GM19438 (cell line): ENCODE measurements around the gene UBC.
"Not testable (repeated sequence)": the region's sequence is repeated elsewhere in the genome, so short reads cannot be mapped to it uniquely, and the experiment has no call there.

Source experiments
- ATAC-seq: cut with Tn5 transposase; IDR thresholded peaks from one replicate; pipeline ENCODE4 v1.9.1; 2021; ENCODE audit warnings: low read depth; ENCODE audit not compliant: unreplicated experiment

Gene UBC

DNA sequence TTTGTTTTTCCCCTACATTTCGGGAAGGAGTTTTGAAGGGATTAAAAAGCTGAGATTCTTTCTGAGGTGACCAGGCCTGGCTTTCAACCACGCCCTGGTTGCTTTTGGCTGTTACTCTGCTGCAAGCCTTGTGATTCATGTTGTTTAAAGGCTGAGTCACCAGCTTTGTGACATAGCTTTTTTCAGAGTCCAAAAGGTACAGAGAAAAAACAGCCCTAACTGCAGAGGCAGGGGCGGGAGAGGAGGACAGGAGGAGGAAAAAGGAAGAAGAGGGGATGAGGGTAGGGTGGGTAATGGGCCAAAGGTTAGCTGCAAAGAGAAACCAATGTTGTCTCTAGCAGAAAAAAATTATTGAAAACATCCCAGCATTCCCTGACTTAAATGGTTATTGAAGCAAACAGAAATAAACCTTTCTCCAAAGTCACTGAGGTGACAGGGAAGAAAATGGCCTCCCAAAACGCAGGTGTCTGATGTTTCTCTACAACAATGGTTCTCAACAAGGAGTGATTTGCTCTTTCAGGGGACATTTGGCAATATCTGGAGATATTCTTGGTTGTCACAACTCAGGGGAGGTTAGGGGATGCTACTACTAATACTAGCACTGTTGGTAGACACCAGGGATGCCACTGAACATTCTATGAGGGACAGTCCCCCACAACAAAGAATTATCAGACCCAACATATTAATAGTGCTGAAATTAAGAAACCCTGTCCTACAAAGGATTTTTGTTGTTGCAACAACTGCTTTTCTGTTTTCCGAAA is 2.1 kb upstream of the UBC start:
- no peak for ATAC-seq

DNA sequence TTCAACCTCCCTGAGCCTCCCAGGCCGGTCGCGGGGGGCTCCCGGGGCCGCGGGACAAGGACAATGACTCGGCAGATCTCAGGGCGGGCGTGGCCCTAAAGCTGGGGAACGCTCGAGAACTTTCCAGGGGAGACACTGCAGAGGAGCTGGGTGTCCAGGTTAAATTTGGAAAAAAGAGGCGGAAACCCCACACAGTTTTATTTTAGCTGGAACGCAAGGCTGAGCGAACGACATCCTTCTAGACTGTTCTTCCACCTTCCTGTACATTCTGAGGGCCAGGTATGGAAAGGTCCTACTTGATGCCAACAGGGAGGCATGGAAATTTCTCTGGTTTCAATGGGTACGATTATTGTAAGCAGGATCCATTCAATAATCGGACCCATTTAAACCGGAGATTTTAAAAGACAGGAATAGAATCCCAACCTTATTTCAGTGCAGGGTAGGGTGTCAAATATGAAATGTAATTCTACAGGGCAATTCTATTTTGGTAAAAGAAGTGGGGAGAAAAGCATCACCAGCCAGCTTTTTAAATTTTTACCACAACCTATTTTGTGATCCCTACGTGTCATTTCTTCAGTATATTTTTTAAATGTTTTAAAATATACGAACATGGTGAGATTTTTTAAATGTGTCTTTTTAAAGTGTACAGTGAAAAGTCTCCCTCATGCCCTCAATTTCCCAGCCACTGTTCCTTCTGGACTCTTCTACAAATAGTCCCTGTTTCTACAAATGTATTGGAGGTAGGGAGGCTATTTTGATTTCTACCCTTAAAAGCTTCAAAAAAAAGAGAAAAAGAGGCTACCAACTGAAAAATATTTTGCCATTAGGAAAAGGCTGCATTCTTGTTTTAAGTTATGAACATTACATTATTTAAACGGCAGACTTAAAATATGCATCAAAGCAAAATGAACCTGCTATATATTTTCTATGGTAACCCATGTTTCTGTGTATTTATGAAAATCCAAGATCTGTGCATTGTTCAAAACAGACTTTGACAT is 1.1 kb upstream of the UBC start:
- no peak for ATAC-seq

- ATAC-seq = no peak
Observed at GRCh38 chr12:124913474-124914391, 717 bp downstream of the UBC start.

DNA sequence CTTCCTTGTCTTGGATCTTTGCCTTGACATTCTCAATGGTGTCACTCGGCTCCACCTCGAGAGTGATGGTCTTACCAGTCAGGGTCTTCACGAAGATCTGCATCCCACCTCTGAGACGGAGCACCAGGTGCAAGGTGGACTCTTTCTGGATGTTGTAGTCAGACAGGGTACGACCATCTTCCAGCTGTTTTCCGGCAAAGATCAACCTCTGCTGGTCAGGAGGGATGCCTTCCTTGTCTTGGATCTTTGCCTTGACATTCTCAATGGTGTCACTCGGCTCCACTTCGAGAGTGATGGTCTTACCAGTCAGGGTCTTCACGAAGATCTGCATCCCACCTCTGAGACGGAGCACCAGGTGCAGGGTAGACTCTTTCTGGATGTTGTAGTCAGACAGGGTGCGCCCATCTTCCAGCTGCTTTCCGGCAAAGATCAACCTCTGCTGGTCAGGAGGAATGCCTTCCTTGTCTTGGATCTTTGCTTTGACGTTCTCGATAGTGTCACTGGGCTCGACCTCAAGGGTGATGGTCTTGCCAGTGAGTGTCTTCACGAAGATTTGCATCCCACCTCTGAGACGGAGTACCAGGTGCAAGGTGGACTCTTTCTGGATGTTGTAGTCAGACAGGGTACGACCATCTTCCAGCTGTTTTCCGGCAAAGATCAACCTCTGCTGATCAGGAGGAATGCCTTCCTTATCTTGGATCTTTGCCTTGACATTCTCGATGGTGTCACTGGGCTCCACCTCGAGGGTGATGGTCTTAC is 1.7 kb downstream of the UBC start:
- not testable (repeated sequence) for ATAC-seq

- ATAC-seq = not testable (repeated sequence)
Observed at GRCh38 chr12:124911521-124911920, 2.9 kb downstream of the UBC start.

DNA sequence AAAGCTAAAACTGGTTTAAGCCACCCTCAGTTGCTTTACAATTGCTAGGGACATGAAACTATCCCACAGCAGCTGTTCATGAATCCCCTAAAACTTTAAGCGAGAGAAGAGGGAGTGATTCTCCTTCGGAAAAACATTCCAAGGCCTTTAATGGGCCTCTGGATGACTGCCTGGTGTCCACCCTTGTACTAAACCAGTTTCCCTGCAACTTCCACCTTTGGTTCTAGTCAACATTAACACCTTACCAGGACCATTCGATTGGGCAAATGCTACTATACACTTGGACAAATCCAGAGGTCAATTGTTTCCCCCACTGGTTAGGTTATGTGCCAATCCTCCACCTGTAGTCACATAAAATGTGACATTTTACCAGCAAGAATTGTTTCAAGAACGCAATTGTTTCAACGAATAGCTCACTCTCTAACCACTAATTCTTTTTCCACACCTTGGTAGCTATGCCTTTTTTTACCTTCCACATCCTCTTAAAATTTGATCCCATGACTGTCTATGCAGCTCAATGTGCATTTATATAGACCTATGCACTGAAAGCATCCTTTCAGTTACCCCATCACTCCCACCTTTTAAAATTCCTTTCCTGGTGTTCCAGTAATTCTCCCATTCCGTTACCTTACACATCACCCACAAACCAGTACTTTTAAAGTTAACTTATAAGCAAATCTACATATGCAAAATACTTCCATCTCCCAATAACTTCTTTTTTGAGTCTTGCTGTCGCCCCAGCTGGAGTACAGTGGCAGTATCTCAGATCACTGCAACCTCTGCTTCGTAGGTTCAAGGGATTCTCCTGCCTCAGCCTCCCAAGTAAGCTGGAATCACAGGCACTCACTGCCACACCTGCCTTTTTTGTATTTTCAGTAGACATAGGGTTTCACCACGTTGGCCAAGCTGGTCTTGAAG is 3.6 kb downstream of the UBC start:
- no peak for ATAC-seq

DNA sequence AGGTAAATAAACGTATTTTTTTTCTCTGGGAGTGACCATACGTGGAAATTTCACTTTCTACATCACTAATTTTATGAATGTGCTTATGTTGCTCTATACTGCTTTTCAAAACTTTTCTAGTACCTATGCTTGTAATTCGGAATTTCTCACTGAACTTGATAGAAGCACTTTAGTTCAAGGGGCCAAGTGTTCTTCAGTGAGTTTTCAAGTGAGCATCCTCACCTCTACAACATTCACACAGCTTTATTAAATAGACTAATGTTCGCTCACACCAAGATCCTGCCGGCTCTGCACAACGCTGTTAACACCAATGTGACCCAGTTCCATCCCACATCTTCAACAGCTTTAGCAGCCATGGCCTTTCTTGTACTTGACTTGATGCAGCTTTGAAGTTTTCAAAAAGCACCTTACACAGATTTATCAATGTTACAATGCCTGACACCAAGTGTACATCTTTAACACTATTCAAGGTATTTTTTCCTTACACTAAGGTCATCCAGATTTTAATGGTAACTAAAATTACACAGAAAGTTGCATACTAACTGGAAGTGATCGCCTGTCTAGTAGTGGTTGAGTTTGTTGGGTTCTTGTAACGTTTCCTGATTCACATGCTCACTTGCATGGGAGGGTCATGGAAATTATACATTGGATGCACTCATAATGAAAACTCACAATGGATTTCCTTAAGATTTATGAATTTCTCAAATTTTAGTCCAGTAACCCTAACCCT is 4.5 kb downstream of the UBC start:
- no peak for ATAC-seq

- ATAC-seq = peak; percentile 59
Observed at GRCh38 chr12:124906606-124907261, 7.7 kb downstream of the UBC start.

GRCh38 chr12:124904306-124905098 is 9.9 kb downstream of the UBC start:
- no peak for ATAC-seq

DNA sequence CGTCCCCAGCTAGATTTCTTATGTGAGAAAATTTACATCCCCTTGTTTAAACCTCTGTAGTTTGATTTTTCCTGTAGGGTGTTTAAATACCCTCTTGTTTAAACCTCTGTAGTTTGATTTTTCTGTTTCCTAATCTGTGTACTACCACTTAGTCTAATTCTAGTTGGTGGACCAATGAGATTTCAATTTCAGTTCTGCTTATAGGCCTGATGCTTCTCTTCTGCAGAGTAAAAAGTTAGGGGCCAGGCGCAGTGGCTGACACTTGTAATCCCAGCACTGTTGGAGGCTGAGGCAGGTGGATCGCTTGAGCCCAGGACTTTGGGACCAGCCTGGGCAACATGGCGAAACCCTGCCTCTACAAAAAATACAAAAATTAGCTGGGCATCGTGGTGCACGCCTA is 11.5 kb downstream of the UBC start:
- ATAC-seq = no peak

GRCh38 chr12:124901003-124901402 is 13.4 kb downstream of the UBC start:
- ATAC-seq = no peak

- not testable (repeated sequence) for ATAC-seq
Observed at GRCh38 chr12:124900345-124900795, 14.1 kb downstream of the UBC start.

GRCh38 chr12:124898923-124899294 is 15.5 kb downstream of the UBC start:
- no peak for ATAC-seq

- ATAC-seq = no peak
Observed at GRCh38 chr12:124898200-124898922, 16.1 kb downstream of the UBC start.

- ATAC-seq = no peak
Observed at GRCh38 chr12:124896461-124896860, 18.0 kb downstream of the UBC start.
